Eye (tissue), 1 donor: Measurements from ENCODE around the gene SARS2.
A peak's percentile ranks its signal among the peaks of the same experiment; 100 is the strongest.
"Not testable (repeated sequence)": the region's sequence is repeated elsewhere in the genome, so short reads cannot be mapped to it uniquely, and the experiment has no call there.

Experiments
- DNase-seq: peaks from one replicate; pipeline ENCODE4 v3.0.0-alpha.2; 2015

The SARS2 gene

DNA sequence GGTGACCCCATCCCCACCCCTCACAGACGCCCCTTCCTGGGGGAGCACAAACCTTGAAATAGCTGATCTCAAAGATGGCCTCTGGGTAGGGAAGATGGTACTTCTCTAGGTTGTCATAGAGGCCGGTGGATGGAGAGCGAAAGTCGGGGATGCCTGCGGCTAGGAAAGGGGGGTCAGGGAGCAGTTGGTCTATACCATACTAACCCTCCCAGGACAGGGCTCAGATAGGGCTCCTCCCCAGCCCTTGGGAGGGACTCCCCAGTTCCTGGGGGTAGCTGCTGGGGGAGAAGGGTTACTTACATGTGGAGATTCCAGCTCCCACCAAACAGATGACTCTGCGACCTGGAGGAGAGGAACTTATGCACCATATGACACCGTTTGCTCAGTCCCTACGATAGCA, 40.8 kb downstream of the SARS2 start:
- DNase-seq, result no peak

DNA sequence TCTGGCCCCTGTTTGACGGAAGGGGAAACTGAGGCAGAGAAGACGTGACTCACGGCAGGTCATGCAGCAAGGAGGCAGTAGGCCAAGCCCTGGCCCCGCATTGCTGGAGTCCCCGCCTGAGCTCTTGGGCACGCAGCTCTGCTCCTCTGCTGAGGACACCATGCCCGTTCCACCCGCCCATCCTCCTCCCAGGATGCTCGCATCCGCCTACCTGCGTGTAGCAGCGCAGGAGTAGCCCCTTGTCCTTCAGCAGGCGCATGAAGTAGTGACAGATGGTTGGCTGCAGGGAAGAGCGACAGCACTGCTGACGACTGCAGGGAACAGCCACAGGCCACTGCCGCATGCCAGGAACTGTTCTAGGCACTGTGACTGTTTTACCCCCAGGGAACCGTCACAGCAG, 41.7 kb downstream of the SARS2 start:
- DNase-seq, result no peak

DNA sequence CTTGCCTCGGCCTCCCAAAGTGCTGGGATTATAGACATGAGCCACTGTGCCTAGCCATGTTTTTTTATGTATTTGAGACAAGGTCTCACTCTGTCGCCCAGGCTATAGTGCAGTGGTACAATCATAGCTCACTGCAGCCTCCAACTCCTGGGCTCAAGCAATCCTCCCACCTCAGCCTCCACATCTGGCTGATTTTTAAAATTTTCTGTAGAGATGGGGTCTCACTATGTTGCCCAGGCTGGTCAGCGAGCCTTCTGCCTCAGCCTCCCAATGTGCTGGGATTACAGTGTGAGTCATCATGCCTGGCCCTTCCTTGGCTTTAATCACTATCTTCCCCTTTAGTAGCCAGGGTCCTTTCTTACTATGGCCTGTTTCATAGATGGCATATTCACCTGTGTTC, 45.9 kb downstream of the SARS2 start:
- DNase-seq, result not testable (repeated sequence)

DNA sequence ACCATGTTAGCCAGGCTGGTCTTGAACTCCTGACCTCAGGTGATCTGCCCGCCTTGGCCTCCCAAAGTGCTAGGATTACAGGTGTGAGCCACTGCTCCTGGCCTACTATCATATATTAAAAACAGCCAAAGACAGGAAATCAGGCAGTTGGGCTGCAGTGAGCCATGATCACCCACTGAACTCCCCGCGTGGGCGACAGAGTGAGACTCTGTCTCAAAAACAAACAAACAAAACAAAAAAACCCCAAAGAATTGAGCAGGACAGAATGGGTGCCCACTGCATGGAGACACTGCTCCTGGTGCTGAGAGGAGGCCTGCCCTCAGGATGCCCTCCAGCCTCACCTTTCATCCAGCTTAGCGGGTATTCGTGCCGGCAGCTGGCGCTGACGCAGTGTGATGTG, 47.3 kb downstream of the SARS2 start:
- no peak for DNase-seq

DNA sequence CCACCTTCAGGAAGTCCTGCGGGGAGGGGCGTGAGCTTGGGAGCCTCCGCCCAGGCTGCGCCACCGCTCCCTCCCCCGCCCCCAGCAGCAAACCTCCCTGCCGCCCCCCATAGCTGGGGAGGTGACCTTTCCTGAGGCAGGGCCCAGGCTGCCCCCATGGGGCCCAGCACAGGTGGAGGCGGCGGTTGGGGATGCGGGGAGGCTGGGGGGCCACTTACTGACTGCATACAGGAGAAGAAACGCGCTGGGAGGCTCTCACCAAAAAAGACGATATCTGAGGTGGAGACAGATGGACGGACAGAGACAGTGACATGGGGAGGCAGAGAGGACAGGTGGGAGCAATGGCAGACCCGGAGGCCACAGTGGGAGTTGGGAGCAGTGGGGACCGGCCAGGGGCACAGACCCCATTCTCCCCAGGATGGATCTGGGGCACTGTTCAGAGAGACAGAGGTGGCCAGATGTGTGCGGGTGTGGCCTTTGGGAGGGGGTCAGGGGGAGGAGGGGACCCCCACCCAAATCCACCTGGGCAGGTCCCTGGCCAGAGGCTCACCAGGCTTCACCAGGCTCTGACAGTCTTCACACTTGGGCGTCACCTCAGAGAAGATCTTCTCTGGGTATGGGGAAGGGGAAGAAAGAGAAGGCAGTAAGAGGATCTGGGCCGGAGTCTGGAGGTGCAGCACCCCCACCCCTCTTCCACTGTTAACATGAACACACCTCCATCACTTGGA, 49.5 kb downstream of the SARS2 start:
- no peak for DNase-seq

DNA sequence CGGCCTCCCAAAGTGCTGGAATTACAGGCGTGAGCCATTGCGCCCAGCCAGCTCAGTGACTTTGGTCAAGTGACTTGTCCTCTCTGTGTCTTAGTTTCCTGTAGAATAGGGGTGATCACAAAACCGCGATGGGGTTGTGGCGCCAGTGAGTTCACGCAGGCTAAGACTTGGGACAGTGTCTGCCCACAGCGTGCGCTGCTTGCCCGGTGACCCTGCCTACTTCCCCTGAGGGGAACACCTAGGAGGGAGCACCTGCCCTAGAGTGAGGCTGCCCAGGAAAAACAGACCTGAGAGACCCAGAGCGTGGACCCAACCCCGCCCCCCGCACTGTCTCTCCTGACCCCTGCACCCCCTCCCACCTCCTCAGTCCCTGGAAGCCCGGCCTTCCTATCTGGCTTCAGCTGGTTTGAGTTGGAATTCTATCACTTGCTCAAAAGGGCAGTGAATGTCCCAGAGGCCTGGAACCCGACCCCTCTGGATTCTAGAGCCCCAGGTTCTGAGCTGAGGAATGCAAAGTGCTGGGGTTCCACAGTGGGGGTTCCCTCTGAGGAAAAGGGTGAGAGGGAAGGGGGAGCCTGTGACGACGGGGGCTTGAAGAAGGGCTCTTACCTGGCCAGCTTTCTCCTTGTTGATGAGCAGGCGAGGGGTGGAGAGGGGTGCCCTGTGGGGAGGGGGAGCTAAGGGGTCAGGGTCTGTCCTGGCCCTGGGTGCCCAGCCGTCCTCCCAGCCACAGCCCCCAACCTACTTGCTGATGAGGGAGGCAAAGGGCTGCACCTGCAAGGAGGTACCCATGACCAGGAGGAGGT, 50.3 kb downstream of the SARS2 start:
- no peak for DNase-seq

DNA sequence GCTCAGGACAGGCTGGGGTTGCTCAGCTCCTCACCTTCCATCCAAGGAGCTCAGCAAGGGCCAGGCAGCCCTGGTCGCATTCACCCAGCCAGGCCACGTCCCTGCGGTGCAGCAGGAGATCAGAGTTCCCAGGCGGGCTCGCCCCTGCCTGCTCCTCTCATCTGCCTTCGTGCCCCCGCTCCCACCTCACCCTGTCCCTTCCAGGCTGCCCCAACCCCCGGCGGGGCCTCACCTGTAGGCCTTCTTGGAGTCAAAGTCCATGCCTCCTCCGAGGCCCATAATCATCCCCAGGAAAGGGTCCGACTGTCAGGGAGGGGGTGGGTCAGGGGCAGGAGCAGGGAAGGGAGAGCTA, 51.2 kb downstream of the SARS2 start:
- no peak for DNase-seq

DNA sequence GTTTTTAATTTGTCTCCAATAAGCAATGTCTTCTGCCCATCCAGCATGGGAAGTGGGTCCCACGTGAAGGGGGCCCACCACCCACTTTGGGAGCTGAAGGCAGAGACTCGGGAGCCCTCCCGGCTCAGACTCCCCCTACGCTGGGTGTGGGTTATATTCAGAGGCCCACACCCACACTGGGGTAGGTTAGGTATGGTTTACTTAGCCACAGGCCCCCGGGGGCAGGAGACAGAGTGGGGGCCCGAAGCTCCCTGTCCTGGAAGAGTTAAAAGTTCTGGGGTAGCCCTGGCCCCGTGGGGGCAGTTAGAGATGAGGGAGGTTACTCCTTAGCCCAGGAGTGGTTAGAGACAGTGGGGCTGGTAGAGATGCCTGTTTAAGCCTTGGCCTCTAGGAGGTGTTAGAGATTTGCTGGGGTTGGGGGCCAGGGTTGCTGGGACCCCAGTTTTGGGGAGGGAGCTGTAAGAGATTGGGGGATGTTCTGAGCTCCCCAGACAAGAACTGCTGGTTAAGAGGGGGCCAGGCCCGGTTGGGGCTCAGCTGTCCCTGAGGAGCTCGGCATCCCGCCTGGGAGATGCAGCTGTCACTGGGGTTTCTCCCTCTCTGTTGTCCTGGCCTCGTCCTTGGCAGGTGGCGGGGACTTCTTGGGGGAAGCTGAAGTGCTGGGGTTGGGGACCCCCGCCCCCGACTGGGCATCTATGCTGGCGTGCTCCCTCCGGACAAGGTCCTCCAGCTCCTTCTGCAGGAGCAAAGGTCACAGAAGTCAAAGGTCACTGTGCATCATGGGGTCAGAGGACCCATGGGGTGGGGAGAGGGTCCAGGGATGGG, 51.8 kb downstream of the SARS2 start:
- no peak for DNase-seq

DNA sequence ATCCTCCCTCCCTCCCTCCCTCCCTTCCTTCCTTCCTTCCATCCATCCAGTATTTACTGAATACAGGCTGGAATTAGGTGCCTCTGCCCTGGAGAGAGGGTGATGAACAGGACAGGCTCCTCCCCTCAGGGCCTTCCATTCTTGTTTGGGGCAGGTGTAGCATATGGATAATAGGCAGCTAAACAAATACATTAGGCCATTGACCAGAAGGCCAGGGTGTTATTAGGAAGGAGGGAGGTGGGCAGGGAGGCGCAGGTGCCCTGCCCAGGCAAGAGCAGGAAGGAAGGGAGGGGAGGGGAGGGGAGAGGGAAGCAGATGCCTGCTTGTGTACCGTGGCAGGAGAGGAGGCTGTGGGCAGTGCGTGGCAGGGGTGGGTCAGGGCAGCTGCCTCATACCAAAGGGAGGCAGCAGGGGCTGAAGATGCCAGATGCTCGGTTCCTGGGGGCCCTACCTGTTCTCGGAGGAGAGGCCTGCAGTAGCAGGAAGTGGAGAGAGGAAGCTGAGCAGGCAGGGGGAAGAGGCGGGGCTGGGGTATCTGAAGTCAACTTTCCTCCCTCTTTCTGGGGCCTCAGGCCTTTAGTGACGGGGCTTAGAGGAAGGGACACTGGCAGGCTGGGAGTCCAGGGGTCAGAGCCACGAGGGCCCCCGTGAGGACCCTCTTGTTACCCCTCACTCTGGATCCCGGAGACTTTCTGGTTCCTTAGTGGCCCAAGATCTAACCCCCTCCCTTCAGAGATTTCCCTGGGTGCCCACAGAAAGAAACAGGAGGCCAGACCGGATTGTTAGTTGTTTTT, 52.6 kb downstream of the SARS2 start, which contains the start of gene RINL:
RINL (minus strand) TSS at position 495 of the 794 bp plus-strand sequence. CDS start 1,533 bp downstream, outside the sequence.
- no peak for DNase-seq

DNA sequence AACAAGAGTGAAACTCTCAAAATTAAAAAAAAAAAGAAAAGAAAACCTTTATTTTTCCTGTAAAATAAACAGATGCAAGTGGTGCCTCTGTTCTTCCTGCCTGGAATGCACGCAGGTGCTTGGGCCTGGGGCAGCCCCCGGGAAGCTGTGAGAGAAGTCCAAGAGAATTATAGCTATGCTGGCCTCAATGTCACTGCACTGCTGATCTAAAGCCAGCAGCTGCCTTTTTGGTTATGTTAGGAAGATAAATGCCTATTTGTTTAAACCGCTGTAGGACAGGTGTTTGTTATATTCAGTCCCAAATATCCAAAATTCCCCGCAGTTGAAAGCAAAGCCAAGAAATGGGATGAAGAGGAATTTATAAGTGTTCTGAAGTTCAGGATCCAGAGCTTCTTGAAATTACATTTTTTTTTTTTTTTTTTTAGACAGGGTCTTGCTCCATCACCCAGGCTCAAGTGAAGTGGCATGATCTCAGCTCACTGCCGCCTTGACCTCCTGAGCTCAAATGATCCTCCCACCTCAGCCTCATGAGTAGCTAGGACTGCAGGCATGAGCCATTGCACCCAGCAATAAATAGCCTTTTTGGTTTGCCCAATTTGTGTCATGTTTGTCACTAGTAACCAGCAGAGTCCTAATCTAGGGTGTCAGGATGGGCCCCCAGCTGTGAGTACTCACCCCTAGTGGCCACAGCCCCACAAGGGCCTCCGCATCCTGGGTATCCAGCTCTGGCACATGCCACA, 54.7 kb downstream of the SARS2 start:
- DNase-seq, result no peak

DNA sequence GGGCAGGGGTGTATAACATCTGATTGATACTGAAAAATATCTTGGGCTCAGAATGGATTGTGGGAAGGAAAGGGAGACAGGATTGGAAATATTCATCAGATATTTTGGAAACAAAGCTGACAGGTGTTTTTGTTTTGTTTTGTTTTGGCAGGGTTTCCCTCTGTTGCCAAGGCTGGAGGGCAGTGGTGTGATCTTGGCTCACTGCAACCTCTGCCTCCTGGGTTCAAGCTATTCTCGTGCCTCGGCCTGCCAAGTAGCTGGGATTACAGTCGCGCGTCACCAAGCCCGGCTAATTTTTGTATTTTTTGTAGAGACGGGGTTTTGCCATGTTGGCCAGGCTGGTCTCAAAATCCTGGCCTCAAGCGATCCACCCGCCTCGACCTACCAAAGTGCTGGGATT, 57.2 kb downstream of the SARS2 start:
- not testable (repeated sequence) for DNase-seq

DNA sequence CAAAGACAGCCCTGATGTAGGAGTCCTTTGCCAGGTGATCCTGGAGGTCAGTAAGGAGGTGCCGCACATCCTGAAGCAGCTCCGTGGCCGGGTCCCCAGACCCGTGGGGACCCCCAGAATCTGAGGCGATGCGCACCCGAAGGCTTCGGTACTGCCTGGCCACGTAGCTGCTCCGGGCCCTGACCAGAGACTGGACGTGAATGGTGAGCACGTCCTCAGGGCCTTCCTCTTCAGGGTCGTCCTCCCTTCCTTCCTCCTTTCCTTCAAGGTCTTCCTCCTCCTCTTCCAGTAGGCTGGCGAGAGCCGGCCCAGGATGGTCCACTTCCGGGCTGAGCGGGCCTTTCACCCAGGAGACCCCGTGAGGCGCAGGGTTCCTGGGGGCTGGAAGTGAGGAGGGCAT, 60.0 kb downstream of the SARS2 start:
- no peak for DNase-seq

DNA sequence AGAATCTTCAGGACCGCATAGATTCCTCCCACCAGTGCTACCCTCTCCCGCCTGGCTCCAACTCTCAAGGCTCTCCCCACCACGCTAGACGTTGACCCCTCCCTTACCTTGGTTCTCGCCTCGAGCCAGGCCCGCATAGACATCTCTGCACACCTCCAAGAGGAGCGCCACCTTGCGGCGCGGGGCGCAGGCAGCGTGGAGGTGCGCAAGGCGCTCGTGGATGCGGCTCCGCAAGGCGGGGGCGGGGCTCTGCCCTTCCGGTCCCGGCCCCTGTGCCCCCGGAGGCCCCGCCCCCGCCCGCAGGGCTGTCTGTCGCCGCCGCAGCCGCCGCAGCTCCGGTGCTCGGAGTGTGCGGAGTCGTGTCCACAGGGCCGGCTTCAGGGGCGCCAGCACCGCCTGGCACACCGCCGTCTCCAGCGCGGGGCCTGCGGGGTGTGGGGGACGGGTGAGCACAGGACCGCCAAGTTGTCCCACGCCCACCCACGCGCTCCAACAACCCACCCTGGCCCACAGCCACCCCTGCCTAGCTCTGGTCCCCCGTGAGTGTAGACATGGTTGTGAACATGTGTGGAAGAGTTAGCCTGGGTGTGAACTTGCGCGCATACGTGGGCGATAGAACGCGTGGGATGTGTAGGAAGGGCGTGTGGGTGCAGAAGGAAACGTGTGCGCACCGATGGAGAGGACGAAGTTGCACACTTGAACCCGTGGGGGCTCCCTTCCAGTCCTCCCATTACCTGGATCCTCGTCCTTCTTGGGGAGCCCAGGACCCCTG, 60.5 kb downstream of the SARS2 start:
- peak; percentile 87 for DNase-seq

DNA sequence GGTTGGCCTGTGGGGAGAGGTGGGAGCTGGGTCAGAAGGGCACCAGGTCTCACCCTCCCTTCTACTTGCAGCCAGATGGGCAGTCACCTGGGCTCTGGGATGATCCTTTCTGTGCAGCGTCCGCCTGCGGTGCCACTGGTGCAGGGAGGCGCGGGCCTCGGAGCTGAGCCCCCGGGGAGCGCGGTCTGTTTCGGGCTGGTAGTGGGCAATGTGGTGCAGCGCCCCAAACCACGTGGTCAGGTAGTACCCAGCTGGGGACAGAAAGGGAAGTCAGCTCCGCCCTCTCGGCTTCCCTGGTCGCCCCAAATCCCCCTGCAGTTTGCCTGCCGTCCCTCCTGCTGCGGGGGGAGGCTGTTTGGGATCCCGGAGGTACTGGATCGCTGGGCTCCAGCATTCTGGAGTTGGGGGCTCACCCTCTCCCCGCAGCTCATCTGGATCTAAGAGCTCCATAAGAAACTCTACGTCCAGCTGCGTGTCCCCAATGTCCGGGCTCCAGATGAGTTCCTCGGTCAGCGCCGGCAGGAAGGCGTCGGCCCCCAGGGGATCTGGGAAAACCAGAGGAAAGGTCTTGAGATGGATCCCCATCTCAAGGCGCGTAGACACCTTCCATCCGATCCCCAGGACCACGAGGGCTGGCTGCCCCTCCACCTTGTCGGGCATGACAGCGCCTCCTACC, 61.3 kb downstream of the SARS2 start:
- no peak for DNase-seq

DNA sequence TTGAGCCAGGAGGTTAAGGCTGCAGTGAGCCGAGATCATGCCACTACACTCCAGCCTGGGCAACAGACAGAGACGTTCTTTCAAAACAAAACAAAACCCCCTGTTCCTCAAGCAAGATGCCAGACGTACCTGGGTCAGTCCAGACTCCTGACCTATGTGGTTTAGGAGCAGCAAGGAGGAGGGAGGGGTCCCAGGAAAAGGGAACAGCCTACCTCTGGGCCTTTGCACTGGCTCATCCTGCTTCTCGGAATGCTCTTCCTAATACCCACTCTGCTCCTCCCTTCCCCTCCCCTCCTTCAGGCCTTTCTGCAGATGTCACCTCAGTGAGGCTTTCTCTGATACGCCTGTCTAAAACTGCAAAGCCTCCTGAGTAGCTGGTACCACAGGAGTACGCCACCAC, 62.0 kb downstream of the SARS2 start:
- DNase-seq, result no peak

DNA sequence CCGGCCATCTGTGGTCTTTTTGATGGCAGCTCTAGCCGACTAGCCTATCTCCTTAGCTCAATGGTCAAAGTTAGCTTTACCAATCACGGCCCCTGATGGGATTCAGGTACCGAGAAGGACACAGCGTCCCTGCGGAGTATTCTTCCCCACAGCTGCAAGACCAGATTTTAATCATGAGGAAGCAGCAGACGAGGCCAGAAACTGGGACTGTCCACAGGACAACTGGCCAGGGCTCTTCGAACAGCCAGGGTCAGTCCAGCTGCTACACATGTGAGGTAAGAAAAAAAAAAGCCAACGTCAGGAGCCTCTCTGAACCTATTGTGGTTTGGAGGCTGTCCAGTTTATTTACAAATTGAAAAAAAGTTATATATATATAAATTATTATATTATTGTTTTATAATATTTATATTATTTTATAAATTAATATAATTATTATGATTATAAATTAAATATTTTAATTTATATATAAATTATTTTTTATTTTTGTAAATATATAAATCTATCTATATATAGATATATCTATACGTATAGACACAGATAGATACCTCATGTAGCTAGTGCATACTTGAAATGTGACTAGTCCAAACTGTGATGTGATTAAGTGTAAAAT, 63.3 kb downstream of the SARS2 start:
- DNase-seq, result no peak
